NCI-H128 (cell line): ENCODE measurements around the gene FLT3.
A peak's percentile ranks its signal among the peaks of the same experiment; 100 is the strongest.
"Not testable (repeated sequence)": the region's sequence is repeated elsewhere in the genome, so short reads cannot be mapped to it uniquely, and the experiment has no call there.

ENCODE experiments used
- DNase-seq: peaks from one replicate; lab custom pipeline; 2025; ENCODE audit not compliant: unreplicated experiment; lab: John Stamatoyannopoulos, UW

The FLT3 gene

GRCh38 chr13:28101886-28102285 lies 1.5 kb upstream of the FLT3 start:
- DNase-seq = not testable (repeated sequence)

GRCh38 chr13:28099396-28100149 lies 803 bp downstream of the FLT3 start:
- no peak for DNase-seq

- no peak for DNase-seq
These were observed 2.9 kb downstream of the FLT3 start for GRCh38 chr13:28097503-28097902.

- no peak for DNase-seq
These were observed 6.1 kb downstream of the FLT3 start for GRCh38 chr13:28094306-28094705.

- no peak for DNase-seq
These were observed 6.5 kb downstream of the FLT3 start for GRCh38 chr13:28093881-28094280.

GRCh38 chr13:28092431-28092830 lies 7.9 kb downstream of the FLT3 start:
- DNase-seq = no peak

GRCh38 chr13:28089065-28089464 lies 11.3 kb downstream of the FLT3 start:
- no peak for DNase-seq

GRCh38 chr13:28077820-28078219 lies 22.6 kb downstream of the FLT3 start:
- not testable (repeated sequence) for DNase-seq

- DNase-seq = no peak
These were observed 23.1 kb downstream of the FLT3 start for GRCh38 chr13:28077231-28077630.

- DNase-seq = no peak
These were observed 29.0 kb downstream of the FLT3 start for GRCh38 chr13:28071424-28071823.

- DNase-seq = no peak
These were observed 32.9 kb downstream of the FLT3 start for GRCh38 chr13:28067491-28067890.

- DNase-seq = no peak
These were observed 41.3 kb downstream of the FLT3 start for GRCh38 chr13:28058866-28059613.

GRCh38 chr13:28056970-28057712 lies 43.2 kb downstream of the FLT3 start:
- DNase-seq = no peak

- no peak for DNase-seq
These were observed 44.0 kb downstream of the FLT3 start for GRCh38 chr13:28056426-28056825.

GRCh38 chr13:28055357-28055756 lies 45.0 kb downstream of the FLT3 start:
- DNase-seq = no peak

- DNase-seq = no peak
These were observed 47.4 kb downstream of the FLT3 start for GRCh38 chr13:28052945-28053344.

- DNase-seq = no peak
These were observed 50.2 kb downstream of the FLT3 start for GRCh38 chr13:28049880-28050875.

GRCh38 chr13:28049215-28049614 lies 51.2 kb downstream of the FLT3 start:
- peak; percentile 15 for DNase-seq

GRCh38 chr13:28048768-28049167 lies 51.6 kb downstream of the FLT3 start:
- DNase-seq = no peak

- no peak for DNase-seq
These were observed 52.5 kb downstream of the FLT3 start for GRCh38 chr13:28047757-28048388.
